HG03095 (cell line): ENCODE results near the gene TP53TG5.

ENCODE experiments used
- ATAC-seq: cut with Tn5 transposase; IDR thresholded peaks from one replicate; pipeline ENCODE4 v1.9.1; 2021; ENCODE audit warnings: moderate library complexity; ENCODE audit not compliant: unreplicated experiment

Gene TP53TG5

GRCh38 chr20:45336530-45337366, 41.4 kb downstream of the TP53TG5 start:
- ATAC-seq: no peak

- no peak for ATAC-seq
These were observed 47.6 kb downstream of the TP53TG5 start for GRCh38 chr20:45330476-45330875.

GRCh38 chr20:45329497-45330319, 48.4 kb downstream of the TP53TG5 start:
- ATAC-seq: no peak

GRCh38 chr20:45328451-45328850, 49.7 kb downstream of the TP53TG5 start:
- no peak for ATAC-seq

GRCh38 chr20:45325371-45325770, 52.8 kb downstream of the TP53TG5 start:
- ATAC-seq: no peak

- no peak for ATAC-seq
These were observed 54.4 kb downstream of the TP53TG5 start for GRCh38 chr20:45323731-45324130.

- ATAC-seq: no peak
These were observed 55.2 kb downstream of the TP53TG5 start for GRCh38 chr20:45322952-45323383.
